SK-N-DZ (cell line): Measurements from ENCODE around the gene UBE2I.
A peak's percentile ranks its signal among the peaks of the same experiment; 100 is the strongest.

Experiments
- DNase-seq: peaks from one replicate; pipeline ENCODE4 v3.0.0-alpha.2; 2015; ENCODE audit warnings: low spot score

UBE2I gene

GRCh38 chr16:1277151-1277598 lies 32.3 kb upstream of the UBE2I start:
- DNase-seq, result no peak

GRCh38 chr16:1277617-1278282 lies 31.7 kb upstream of the UBE2I start:
- DNase-seq, result no peak

GRCh38 chr16:1278477-1278876 lies 31.0 kb upstream of the UBE2I start:
- no peak for DNase-seq

- DNase-seq, result no peak
These were observed 30.1 kb upstream of the UBE2I start for GRCh38 chr16:1279081-1279944.

- DNase-seq, result no peak
These were observed 29.4 kb upstream of the UBE2I start for GRCh38 chr16:1279945-1280589.

- DNase-seq, result no peak
These were observed 28.7 kb upstream of the UBE2I start for GRCh38 chr16:1280783-1281182.

GRCh38 chr16:1281517-1281916 lies 27.9 kb upstream of the UBE2I start:
- DNase-seq, result no peak

- no peak for DNase-seq
These were observed 27.0 kb upstream of the UBE2I start for GRCh38 chr16:1282324-1282973.

GRCh38 chr16:1283296-1283695 lies 26.1 kb upstream of the UBE2I start:
- DNase-seq, result no peak

- DNase-seq, result no peak
These were observed 25.3 kb upstream of the UBE2I start for GRCh38 chr16:1283996-1284616.

GRCh38 chr16:1285669-1286512 lies 23.5 kb upstream of the UBE2I start:
- DNase-seq, result no peak

GRCh38 chr16:1286513-1287094 lies 22.8 kb upstream of the UBE2I start:
- DNase-seq, result no peak

GRCh38 chr16:1287982-1288670 lies 21.3 kb upstream of the UBE2I start:
- DNase-seq, result no peak

GRCh38 chr16:1288813-1289476 lies 20.5 kb upstream of the UBE2I start:
- no peak for DNase-seq

- DNase-seq, result no peak
These were observed 20.0 kb upstream of the UBE2I start for GRCh38 chr16:1289477-1289866.

- DNase-seq, result peak; percentile 48
These were observed 19.4 kb upstream of the UBE2I start for GRCh38 chr16:1290063-1290501.

- DNase-seq, result no peak
These were observed 18.4 kb upstream of the UBE2I start for GRCh38 chr16:1290860-1291575.

- no peak for DNase-seq
These were observed 17.9 kb upstream of the UBE2I start for GRCh38 chr16:1291576-1291974.
